IMR-90 (cell line): ENCODE results near the gene BCDIN3D. TPM values are rescaled to one million over a fixed set of nuclear protein-coding genes. Genes with fewer than 3 reads are reported as not detected.

Experiments used
- ATAC-seq: fragments of 200-7000 bp; cut with Tn5 transposase; 2 replicates; pipeline ENCODE4 v1.9.1; 2020; ENCODE audit warnings: low read depth, mild to moderate bottlenecking, moderate library complexity
- BruUV-seq: library from RNA; stranded (reverse); fragments of 400-500 nt; replicated peaks from 2 replicates; lab custom pipeline; 2021; lab: Mats Ljungman, UMichigan
- CTCF ChIA-PET: fragments of 300-600 bp; formaldehyde crosslinking; extraction: SDS; loops from one replicate; lab custom pipeline; 2021; ENCODE audit warnings: antibody characterized with exemption; lab: Yijun Ruan, JAX
- POLR2A ChIA-PET: fragments of 300-600 bp; sonication (Branson Sonifier 250); formaldehyde crosslinking; loops from one replicate; lab custom pipeline; 2022; ENCODE audit warnings: antibody characterized with exemption; ENCODE audit not compliant: unreplicated experiment; lab: Charles Lee
- DNase-seq: peaks from one replicate; pipeline ENCODE4 v3.0.0; 2013
- H2AFZ ChIP-seq: replicated peaks from 2 replicates; pipeline ENCODE3; 2013; ENCODE audit warnings: low read length, mild to moderate bottlenecking; ENCODE audit not compliant: poor library complexity
- H2AK5ac ChIP-seq: 2 replicates; pipeline ENCODE4 v1.6.1; 2013; ENCODE audit warnings: low read depth, low read length, inconsistent platforms
- H2AK9ac ChIP-seq: replicated peaks from 2 replicates; pipeline ENCODE3; 2013; ENCODE audit warnings: mild to moderate bottlenecking, low read depth, low read length, moderate library complexity; ENCODE audit not compliant: poor library complexity
- H2BK120ac ChIP-seq: 2 replicates; pipeline ENCODE4 v1.6.1; 2013; ENCODE audit warnings: low read depth, low read length, inconsistent platforms
- H2BK15ac ChIP-seq: 3 replicates; pipeline ENCODE4 v1.6.1; 2013; ENCODE audit warnings: low read depth, low read length, inconsistent platforms
- H2BK20ac ChIP-seq: 2 replicates; pipeline ENCODE4 v1.6.1; 2013; ENCODE audit warnings: low read depth, mild to moderate bottlenecking, inconsistent platforms, low read length, moderate library complexity
- H2BK5ac ChIP-seq: 2 replicates; pipeline ENCODE4 v1.6.1; 2013; ENCODE audit warnings: mild to moderate bottlenecking, low read depth, low read length, inconsistent platforms; ENCODE audit not compliant: poor library complexity, severe bottlenecking
- H3K14ac ChIP-seq: replicated peaks from 2 replicates; pipeline ENCODE4 v1.6.1; 2013; ENCODE audit warnings: low read depth, low read length, inconsistent platforms
- H3K18ac ChIP-seq: 2 replicates; pipeline ENCODE4 v1.6.1; 2013; ENCODE audit warnings: low read depth, low read length, control low read depth
- H3K23ac ChIP-seq: 2 replicates; pipeline ENCODE4 v1.6.1; 2013; ENCODE audit warnings: low read depth, low read length, inconsistent platforms
- H3K27ac ChIP-seq: 2 replicates; pipeline ENCODE4 v1.5.1; 2013; ENCODE audit warnings: mild to moderate bottlenecking, control low read depth, low read length; ENCODE audit not compliant: insufficient read depth
- H3K27me3 ChIP-seq: 2 replicates; pipeline ENCODE4 v1.6.1; 2013; ENCODE audit warnings: low read length; ENCODE audit not compliant: control insufficient read depth, insufficient read depth
- H3K36me3 ChIP-seq: 2 replicates; pipeline ENCODE4 v1.6.1; 2013; ENCODE audit warnings: low read length, mixed read lengths; ENCODE audit not compliant: control insufficient read depth, insufficient read depth
- H3K4ac ChIP-seq: 2 replicates; pipeline ENCODE4 v1.6.1; 2013; ENCODE audit warnings: low read depth, low read length, inconsistent platforms
- H3K4me1 ChIP-seq: 2 replicates; pipeline ENCODE4 v1.6.1; 2013; ENCODE audit warnings: low read length, mixed read lengths; ENCODE audit not compliant: control insufficient read depth, insufficient read depth
- H3K4me2 ChIP-seq: 2 replicates; pipeline ENCODE4 v1.6.1; 2013; ENCODE audit warnings: low read depth, mild to moderate bottlenecking, control low read depth, low read length, moderate library complexity
- H3K4me3 ChIP-seq: 2 replicates; pipeline ENCODE4 v1.5.1; 2013; ENCODE audit warnings: low read depth, mild to moderate bottlenecking, control low read depth, low read length, moderate library complexity; ENCODE audit not compliant: insufficient read depth
- H3K56ac ChIP-seq: 2 replicates; pipeline ENCODE4 v1.6.1; 2013; ENCODE audit warnings: low read length, inconsistent platforms; ENCODE audit not compliant: insufficient read depth; ENCODE audit errors: extremely low read depth
- H3K79me1 ChIP-seq, 2 experiments: 2 replicates each; pipeline ENCODE4 v1.6.1; 2013; ENCODE audit warnings: low read length in 2 of 2, inconsistent platforms in 1 of 2, low read depth in 1 of 2
- H3K9ac ChIP-seq: 2 replicates; pipeline ENCODE4 v1.6.1; 2013; ENCODE audit warnings: low read depth, low read length, control low read depth
- H3K9me1 ChIP-seq: 2 replicates; pipeline ENCODE4 v1.6.1; 2013; ENCODE audit warnings: low read length, inconsistent platforms; ENCODE audit not compliant: insufficient read depth
- H3K9me3 ChIP-seq: 2 replicates; pipeline ENCODE4 v1.6.1; 2013; ENCODE audit warnings: low read length; ENCODE audit not compliant: control insufficient read depth, insufficient read depth
- H4K20me1 ChIP-seq: 2 replicates; pipeline ENCODE4 v1.6.1; 2013; ENCODE audit warnings: low read length, inconsistent platforms; ENCODE audit not compliant: insufficient read depth
- H4K5ac ChIP-seq: 2 replicates; pipeline ENCODE4 v1.6.1; 2013; ENCODE audit warnings: mild to moderate bottlenecking, low read depth, low read length, control low read depth
- H4K8ac ChIP-seq, 2 experiments: 2 replicates each; pipeline ENCODE4 v1.6.1; 2013; ENCODE audit warnings: low read depth in 2 of 2, low read length in 2 of 2, control low read depth in 1 of 2, inconsistent platforms in 1 of 2
- H4K91ac ChIP-seq: 2 replicates; pipeline ENCODE4 v1.6.1; 2013; ENCODE audit warnings: low read depth, low read length, inconsistent platforms; ENCODE audit not compliant: insufficient read depth
- BHLHE40 ChIP-seq: fragments of 150-350 bp; IDR thresholded peaks from 2 replicates; pipeline ENCODE4 v1.6.1; 2016; ENCODE audit warnings: mild to moderate bottlenecking, low read depth, low read length
- CEBPB ChIP-seq: IDR thresholded peaks from 2 replicates; pipeline ENCODE4 v1.6.1; 2012; ENCODE audit warnings: low read depth, low read length, improper control_type of control experiment
- CHD1 ChIP-seq: IDR thresholded peaks from 2 replicates; pipeline ENCODE4 v1.6.1; 2012; ENCODE audit warnings: low read depth, low read length, improper control_type of control experiment
- FOS ChIP-seq: fragments of 150-350 bp; IDR thresholded peaks from 2 replicates; pipeline ENCODE4 v1.6.1; 2016; ENCODE audit warnings: low read depth, low read length
- MAFK ChIP-seq: IDR thresholded peaks from 2 replicates; pipeline ENCODE4 v1.6.1; 2012; ENCODE audit warnings: low read depth, low read length, improper control_type of control experiment
- MAZ ChIP-seq: IDR thresholded peaks from 2 replicates; pipeline ENCODE4 v1.6.1; 2012; ENCODE audit warnings: low read depth, mild to moderate bottlenecking, low read length, improper control_type of control experiment, moderate library complexity, borderline replicate concordance
- NFE2L2 ChIP-seq: fragments of 150-350 bp; IDR thresholded peaks from 2 replicates; pipeline ENCODE4 v1.6.1; 2016; ENCODE audit warnings: low read depth, mild to moderate bottlenecking, low read length
- POLR2A ChIP-seq: IDR thresholded peaks from 2 replicates; pipeline ENCODE4 v1.6.1; 2012; ENCODE audit warnings: mild to moderate bottlenecking, low read depth, low read length
- RCOR1 ChIP-seq: IDR thresholded peaks from 2 replicates; pipeline ENCODE4 v1.6.1; 2012; ENCODE audit warnings: mild to moderate bottlenecking, low read length, improper control_type of control experiment; ENCODE audit not compliant: insufficient replicate concordance
- RFX5 ChIP-seq: IDR thresholded peaks from 2 replicates; pipeline ENCODE4 v1.8.0; 2012; ENCODE audit warnings: low read depth, mild to moderate bottlenecking, low read length, moderate library complexity
- WGBS, 2 experiments: methylation state at CpG; one replicate each; pipeline versions ENCODE4 v1.1.5 to v1.1.7; 2013; ENCODE audit warnings: missing lambda C conversion rate in 2 of 2; ENCODE audit not compliant: insufficient read length in 1 of 2; ENCODE audit errors: extremely low coverage in 2 of 2; 5-methylcytosine and 5-hydroxymethylcytosine counted together
- dilution Hi-C: fragments of 300-500 bp; cut with HindIII; formaldehyde crosslinking; loops from one replicate; pipeline ENCODE4 v1.14.3; 2018; ENCODE audit warnings: low sequenced_read_pairs; ENCODE audit not compliant: unreplicated experiment
- in situ Hi-C: fragments of 300-500 bp; cut with MboI; formaldehyde crosslinking; loops from 3 replicates; pipeline ENCODE4 v1.14.3; 2019; ENCODE audit warnings: low sequenced_read_pairs, inconsistent platforms, mixed read lengths
- intact Hi-C: fragments of 100-400 bp; cut with micrococcal nuclease; formaldehyde crosslinking; loops from 2 replicates; pipeline ENCODE4 v1.10.0; 2022
- polyA plus RNA-seq, 3 experiments: library from polyadenylated mRNA; depleted of rRNA; stranded (reverse); fragments of >200 nt; gene quantifications; 2 replicates each; pipeline ENCODE4 v1.2.3, GENCODE V29; 2012; ENCODE audit warnings: low replicate concordance in 1 of 3
- total RNA-seq: library from RNA; depleted of rRNA; stranded (reverse); fragments of >200 nt; gene quantifications from 2 replicates; pipeline ENCODE4 v1.2.3, GENCODE V29; 2012
- TF ChIP-seq, protein P1 (sequence below): fragments of 150-350 bp; IDR thresholded peaks from 2 replicates; pipeline ENCODE4 v1.6.1; 2016; ENCODE audit warnings: low read depth, mild to moderate bottlenecking, low read length, moderate library complexity, borderline replicate concordance
- TF ChIP-seq, protein P2 (sequence below): fragments of 150-350 bp; IDR thresholded peaks from 2 replicates; pipeline ENCODE4 v1.6.1; 2017; ENCODE audit warnings: mild to moderate bottlenecking, antibody characterized with exemption, low read length, low read depth

The BCDIN3D gene
- total and polyA plus RNA-seq, 2 of the 4 experiments (the other 2 are of a cell fraction) = 2.3 TPM

DNA sequence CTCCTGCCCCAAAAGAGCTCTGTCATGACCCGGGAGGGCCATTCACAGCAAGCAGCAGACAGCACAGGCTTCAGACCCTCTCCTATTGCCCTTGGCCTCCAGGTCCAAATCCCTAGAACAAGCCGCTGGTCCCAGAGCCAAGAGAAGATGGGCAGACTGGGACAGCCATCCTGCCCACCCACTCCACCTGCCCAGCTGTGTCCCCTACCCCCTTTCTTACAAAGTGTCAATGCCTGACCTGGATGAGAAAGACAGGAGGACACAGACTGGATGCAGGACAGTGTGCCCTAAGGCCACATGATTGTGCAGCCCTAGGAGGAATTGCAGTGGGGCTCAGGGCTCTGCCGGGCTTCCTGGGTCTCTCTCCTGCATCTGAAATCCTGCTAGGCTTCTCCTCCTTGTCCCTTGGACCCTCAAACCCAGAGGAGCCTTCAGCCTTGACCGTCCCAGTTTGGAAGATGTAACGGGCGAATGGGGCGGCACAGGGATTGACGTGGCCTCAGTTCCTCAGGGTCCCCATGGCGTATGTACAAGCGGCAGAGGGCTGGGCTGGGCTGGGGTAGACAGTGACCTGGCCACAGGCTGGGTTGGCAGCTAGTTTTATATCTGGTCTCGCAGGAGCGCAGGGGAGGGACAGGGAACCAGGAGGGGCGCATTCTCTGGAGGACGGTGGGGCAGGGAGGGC lies 27.1 kb upstream of the BCDIN3D start (continued):
- TF ChIP-seq MAFK (no peak), CEBPB (no peak)

DNA sequence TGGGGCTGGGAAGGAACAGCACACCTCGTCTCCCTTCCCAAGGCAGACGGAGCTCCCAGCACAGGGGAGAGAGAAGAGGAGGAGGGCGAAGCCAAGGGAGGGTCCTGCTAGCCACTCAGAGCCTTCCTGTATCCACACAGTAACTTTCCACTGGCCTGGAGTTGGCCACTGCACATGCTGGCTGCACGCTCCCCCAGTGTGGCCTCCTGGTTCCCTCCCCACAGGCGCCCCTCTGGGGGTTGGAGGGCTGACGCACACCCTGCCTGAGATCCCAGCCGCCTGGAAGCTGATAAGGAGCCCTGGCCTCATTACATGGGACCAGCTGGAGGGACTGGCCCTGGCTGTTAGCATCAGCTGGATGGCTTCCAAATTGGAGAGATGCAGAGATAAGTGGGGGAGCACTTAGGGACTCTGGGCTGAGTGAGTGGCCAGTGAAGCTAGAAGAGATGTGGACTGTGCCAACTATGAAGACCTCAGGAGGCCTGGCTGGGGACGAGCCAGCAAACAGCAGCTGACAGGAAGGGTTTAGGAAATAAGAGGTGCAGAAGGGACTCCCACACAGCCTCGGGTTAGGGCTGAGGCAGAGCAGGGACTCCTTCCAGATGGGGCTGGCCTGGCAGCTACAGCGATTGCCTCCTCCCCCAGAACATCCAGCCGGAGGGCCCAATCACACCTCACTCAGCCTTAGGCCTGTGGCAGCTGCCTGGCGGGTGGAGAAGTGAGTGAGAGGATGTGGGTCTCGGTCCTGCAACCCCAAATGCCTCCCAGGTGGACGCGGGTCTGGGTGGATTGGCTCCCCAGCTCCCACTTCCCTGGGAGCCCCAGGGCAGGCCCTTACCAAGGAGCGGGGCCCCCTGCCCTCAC lies 26.3 kb upstream of the BCDIN3D start:
- no peak overlapping the region for H3K56ac ChIP-seq
- DNase-seq (peak; percentile 97), ATAC-seq (peak; percentile 87)
- H3K79me1 ChIP-seq = no peaks in the 10 kb centered on the region
- H3K18ac ChIP-seq = peak overlapping the region; percentile 81
- H4K91ac ChIP-seq = peak overlapping the region; percentile 33; the same call in 1 of the 2 replicates
- peak overlapping the region; percentile 16; the same call in 1 of the 2 replicates for H2BK120ac ChIP-seq
- peak overlapping the region; percentile 83; the same call in 1 of the 2 replicates for H3K14ac ChIP-seq
- no peaks in the 10 kb centered on the region for H3K9me3 ChIP-seq
- H4K8ac ChIP-seq = peak overlapping the region in 1 of 2 experiments; percentile 19; a peak in 1 of 4 replicates
- no peak overlapping the region for H3K4me3 ChIP-seq
- peak overlapping the region; percentile 60 for H4K5ac ChIP-seq
- peak overlapping the region; percentile 55 for H2AFZ ChIP-seq
- H3K36me3 ChIP-seq = no peaks in the 10 kb centered on the region
- dilution Hi-C loops (no loop called here), intact Hi-C loops (loop anchor here (1.0 kb wide), 1 partner anchor 76 kb away; no protein-coding TSS in a partner anchor), in situ Hi-C loops (loop anchor here (5.0 kb wide), 2 partner anchors 83 to 183 kb away; partner anchors contain the start of gene AQP2)
- POLR2A ChIA-PET = interaction anchor here (0.5 kb wide), 1 partner anchor 681 kb away, joined by 6 read pairs; no protein-coding TSS in a partner anchor
- CTCF ChIA-PET = interaction anchor here (0.6 kb wide), 1 partner anchor 96 kb away, joined by 6 read pairs; no protein-coding TSS in a partner anchor
- H3K23ac ChIP-seq = peak overlapping the region; percentile 22; the same call in 1 of the 2 replicates
- 33% methylated on average over 4 of the region's 16 CpGs; no CpG with 5 or more reads in 1 of the 2 experiments for WGBS, 2 experiments
- no TSS peak for BruUV-seq
- H2BK20ac ChIP-seq = no peak overlapping the region; the same call in 1 of the 2 replicates
- H3K9me1 ChIP-seq = no peaks in the 10 kb centered on the region; the same call in 1 of the 2 replicates
- H3K9ac ChIP-seq = peak overlapping the region; percentile 7; the same call in 1 of the 2 replicates
- peak overlapping the region; percentile 45 for H3K4me2 ChIP-seq
- H3K27ac ChIP-seq = peak overlapping the region; percentile 82
- 0 out of 2 replicates have a peak, but pooled peaks cover 4% of the 10 kb centered on the region for H4K20me1 ChIP-seq
- H3K27me3 ChIP-seq = peaks cover 18% of the 10 kb centered on the region
- 0 out of 3 replicates have a peak overlapping the region, but pooled peaks have one; percentile 38 for H2BK15ac ChIP-seq
- H2AK5ac ChIP-seq = no peak overlapping the region; the same call in 1 of the 2 replicates
- peaks cover 23% of the 10 kb centered on the region for H3K4me1 ChIP-seq
- peak overlapping the region; percentile 82 for H2AK9ac ChIP-seq
- peak overlapping the region; percentile 69; the same call in 1 of the 2 replicates for H3K4ac ChIP-seq
- peak overlapping the region; percentile 40 for H2BK5ac ChIP-seq
- TF ChIP-seq, protein P1, sequence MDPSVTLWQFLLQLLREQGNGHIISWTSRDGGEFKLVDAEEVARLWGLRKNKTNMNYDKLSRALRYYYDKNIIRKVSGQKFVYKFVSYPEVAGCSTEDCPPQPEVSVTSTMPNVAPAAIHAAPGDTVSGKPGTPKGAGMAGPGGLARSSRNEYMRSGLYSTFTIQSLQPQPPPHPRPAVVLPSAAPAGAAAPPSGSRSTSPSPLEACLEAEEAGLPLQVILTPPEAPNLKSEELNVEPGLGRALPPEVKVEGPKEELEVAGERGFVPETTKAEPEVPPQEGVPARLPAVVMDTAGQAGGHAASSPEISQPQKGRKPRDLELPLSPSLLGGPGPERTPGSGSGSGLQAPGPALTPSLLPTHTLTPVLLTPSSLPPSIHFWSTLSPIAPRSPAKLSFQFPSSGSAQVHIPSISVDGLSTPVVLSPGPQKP = no peak
- TF ChIP-seq BHLHE40 = peak; percentile 89
- peak; percentile 56 for TF ChIP-seq RCOR1
- no peak for TF ChIP-seq POLR2A
- TF ChIP-seq NFE2L2 = no peak
- TF ChIP-seq, protein P2, sequence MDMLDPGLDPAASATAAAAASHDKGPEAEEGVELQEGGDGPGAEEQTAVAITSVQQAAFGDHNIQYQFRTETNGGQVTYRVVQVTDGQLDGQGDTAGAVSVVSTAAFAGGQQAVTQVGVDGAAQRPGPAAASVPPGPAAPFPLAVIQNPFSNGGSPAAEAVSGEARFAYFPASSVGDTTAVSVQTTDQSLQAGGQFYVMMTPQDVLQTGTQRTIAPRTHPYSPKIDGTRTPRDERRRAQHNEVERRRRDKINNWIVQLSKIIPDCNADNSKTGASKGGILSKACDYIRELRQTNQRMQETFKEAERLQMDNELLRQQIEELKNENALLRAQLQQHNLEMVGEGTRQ = no peak
- no peak for TF ChIP-seq CHD1
- peak; percentile 98 for TF ChIP-seq MAZ
- TF ChIP-seq FOS = no peak
- no peak for TF ChIP-seq CEBPB
- no peak for TF ChIP-seq RFX5
